RWPE2 (cell line): ENCODE measurements around the gene FBXO4.

Experiments
- ATAC-seq: fragments of 200-7000 bp; cut with Tn5 transposase; 3 replicates; pipeline ENCODE4 v1.9.1; 2021; ENCODE audit warnings: low read depth
- DNase-seq: peaks from one replicate; pipeline ENCODE4 v3.0.0-alpha.2; 2020; ENCODE audit warnings: low spot score
- H3K27ac ChIP-seq: fragments of 450-650 bp; 2 replicates; pipeline ENCODE4 v1.5.1; 2017; ENCODE audit warnings: mild to moderate bottlenecking; ENCODE audit not compliant: poor library complexity, severe bottlenecking
- H3K27me3 ChIP-seq: fragments of 250-450 bp; sonication (Bioruptor Pico); 2 replicates; pipeline ENCODE4 v1.5.1; 2021; ENCODE audit warnings: mild to moderate bottlenecking, moderate library complexity; ENCODE audit not compliant: insufficient read depth, poor library complexity, severe bottlenecking
- H3K36me3 ChIP-seq: fragments of 250-450 bp; sonication (Bioruptor Pico); 2 replicates; pipeline ENCODE4 v1.5.1; 2020; ENCODE audit warnings: low read depth, mild to moderate bottlenecking, moderate library complexity
- H3K4me1 ChIP-seq: fragments of 250-450 bp; sonication (Bioruptor Pico); 2 replicates; pipeline ENCODE4 v1.5.1; 2021; ENCODE audit warnings: mild to moderate bottlenecking, moderate library complexity; ENCODE audit not compliant: insufficient read depth, poor library complexity, severe bottlenecking
- H3K4me3 ChIP-seq: fragments of 250-450 bp; sonication (Bioruptor Pico); 2 replicates; pipeline ENCODE4 v1.5.1; 2021; ENCODE audit warnings: mild to moderate bottlenecking, moderate library complexity; ENCODE audit not compliant: severe bottlenecking
- H3K9me3 ChIP-seq: fragments of 250-450 bp; sonication (Bioruptor Pico); 2 replicates; pipeline ENCODE4 v1.5.1; 2021; ENCODE audit warnings: mild to moderate bottlenecking, moderate library complexity; ENCODE audit not compliant: severe bottlenecking
- TF ChIP-seq, protein P1 (sequence below): fragments of 450-650 bp; IDR thresholded peaks from one replicate; pipeline ENCODE4 v1.5.1; 2017; ENCODE audit warnings: mild to moderate bottlenecking, moderate library complexity; ENCODE audit not compliant: poor library complexity, severe bottlenecking

Gene FBXO4, protein sequence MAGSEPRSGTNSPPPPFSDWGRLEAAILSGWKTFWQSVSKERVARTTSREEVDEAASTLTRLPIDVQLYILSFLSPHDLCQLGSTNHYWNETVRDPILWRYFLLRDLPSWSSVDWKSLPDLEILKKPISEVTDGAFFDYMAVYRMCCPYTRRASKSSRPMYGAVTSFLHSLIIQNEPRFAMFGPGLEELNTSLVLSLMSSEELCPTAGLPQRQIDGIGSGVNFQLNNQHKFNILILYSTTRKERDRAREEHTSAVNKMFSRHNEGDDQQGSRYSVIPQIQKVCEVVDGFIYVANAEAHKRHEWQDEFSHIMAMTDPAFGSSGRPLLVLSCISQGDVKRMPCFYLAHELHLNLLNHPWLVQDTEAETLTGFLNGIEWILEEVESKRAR

GRCh38 chr5:41924872-41925554 is at the start of gene FBXO4:
Gene FBXO4, plus strand, starts transcription at chr5:41925281. Its CDS starts 29 bp downstream, at chr5:41925310.
- peak within 1 kb of the TSS; percentile 63 for H3K27ac ChIP-seq
- ATAC-seq = peak; percentile 94
- TF ChIP-seq, protein P1, sequence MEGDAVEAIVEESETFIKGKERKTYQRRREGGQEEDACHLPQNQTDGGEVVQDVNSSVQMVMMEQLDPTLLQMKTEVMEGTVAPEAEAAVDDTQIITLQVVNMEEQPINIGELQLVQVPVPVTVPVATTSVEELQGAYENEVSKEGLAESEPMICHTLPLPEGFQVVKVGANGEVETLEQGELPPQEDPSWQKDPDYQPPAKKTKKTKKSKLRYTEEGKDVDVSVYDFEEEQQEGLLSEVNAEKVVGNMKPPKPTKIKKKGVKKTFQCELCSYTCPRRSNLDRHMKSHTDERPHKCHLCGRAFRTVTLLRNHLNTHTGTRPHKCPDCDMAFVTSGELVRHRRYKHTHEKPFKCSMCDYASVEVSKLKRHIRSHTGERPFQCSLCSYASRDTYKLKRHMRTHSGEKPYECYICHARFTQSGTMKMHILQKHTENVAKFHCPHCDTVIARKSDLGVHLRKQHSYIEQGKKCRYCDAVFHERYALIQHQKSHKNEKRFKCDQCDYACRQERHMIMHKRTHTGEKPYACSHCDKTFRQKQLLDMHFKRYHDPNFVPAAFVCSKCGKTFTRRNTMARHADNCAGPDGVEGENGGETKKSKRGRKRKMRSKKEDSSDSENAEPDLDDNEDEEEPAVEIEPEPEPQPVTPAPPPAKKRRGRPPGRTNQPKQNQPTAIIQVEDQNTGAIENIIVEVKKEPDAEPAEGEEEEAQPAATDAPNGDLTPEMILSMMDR = peak; percentile 88

DNA sequence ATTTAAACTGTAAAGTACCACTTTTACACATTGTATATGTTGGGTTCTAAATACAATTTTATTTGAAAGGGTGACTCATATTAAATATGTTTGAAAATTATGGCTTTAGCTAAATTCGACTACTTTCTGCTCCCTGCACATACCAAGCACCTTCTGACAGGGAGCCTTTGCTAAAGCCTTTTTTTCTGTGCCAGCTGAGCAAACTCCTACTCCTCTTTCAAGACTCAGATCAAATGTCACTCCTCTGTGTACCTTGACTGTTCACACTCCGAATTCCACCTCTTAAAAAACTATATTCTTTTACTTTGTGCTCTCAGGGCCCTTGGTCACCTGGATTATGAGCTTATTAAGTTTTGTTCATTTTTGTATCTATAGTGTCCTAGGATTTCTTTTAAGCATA is 48.4 kb upstream of the FBXO4 start:
- H3K9me3 ChIP-seq = no peaks in the 10 kb centered on the region
- no peaks in the 10 kb centered on the region for H3K4me1 ChIP-seq
- H3K27ac ChIP-seq = no peak overlapping the region
- ATAC-seq = no peak
- TF ChIP-seq, protein P1 = no peak
- H3K4me3 ChIP-seq = no peak overlapping the region
- peaks cover 3% of the 10 kb centered on the region for H3K27me3 ChIP-seq
- no peaks in the 10 kb centered on the region for H3K36me3 ChIP-seq
- DNase-seq = no peak

More at GRCh38 chr5:41924872-41925554, at the start of gene FBXO4:
- peak; percentile 81 for DNase-seq
- Histone ChIP-seq H3K9me3 (no peaks in the 10 kb centered on the region), H3K27me3 (no peaks in the 10 kb centered on the region), H3K4me1 (peaks cover 14% of the 10 kb centered on the region), H3K36me3 (peaks cover 23% of the 10 kb centered on the region), H3K4me3 (peak within 1 kb of the TSS; percentile 60)

GRCh38 chr5:41877408-41877807 is 47.7 kb upstream of the FBXO4 start:
- H3K4me1 ChIP-seq = no peaks in the 10 kb centered on the region
- H3K36me3 ChIP-seq = no peaks in the 10 kb centered on the region
- TF ChIP-seq, protein P1 = no peak
- peaks cover 3% of the 10 kb centered on the region for H3K27me3 ChIP-seq
- no peak for ATAC-seq
- no peak overlapping the region for H3K4me3 ChIP-seq
- H3K27ac ChIP-seq = no peak overlapping the region
- no peak for DNase-seq
- H3K9me3 ChIP-seq = no peaks in the 10 kb centered on the region

- no peak overlapping the region for H3K4me3 ChIP-seq
- TF ChIP-seq, protein P1 = no peak
Measured at GRCh38 chr5:41878173-41878572, 46.9 kb upstream of the FBXO4 start.

More at GRCh38 chr5:41878173-41878572, 46.9 kb upstream of the FBXO4 start:
- ATAC-seq (no peak), DNase-seq (no peak)
- peaks cover 3% of the 10 kb centered on the region for H3K27me3 ChIP-seq
- no peaks in the 10 kb centered on the region for H3K9me3 ChIP-seq
- no peaks in the 10 kb centered on the region for H3K4me1 ChIP-seq
- no peak overlapping the region for H3K27ac ChIP-seq
- H3K36me3 ChIP-seq = no peaks in the 10 kb centered on the region
